Mesendoderm (in vitro differentiated cells): ENCODE measurements around the gene ANAPC16.
"Not testable (repeated sequence)": the region's sequence is repeated elsewhere in the genome, so short reads cannot be mapped to it uniquely, and the experiment has no call there.

Experiments used
- DNase-seq: peaks from one replicate; pipeline ENCODE4 v3.0.0; 2013
- H2AK5ac ChIP-seq: 2 replicates; pipeline ENCODE4 v1.6.1; 2013; ENCODE audit warnings: low read length, inconsistent platforms
- H2BK120ac ChIP-seq: 2 replicates; pipeline ENCODE4 v1.6.1; 2013; ENCODE audit warnings: low read depth, mild to moderate bottlenecking, low read length, moderate library complexity, mixed read lengths
- H2BK15ac ChIP-seq: replicated peaks from 2 replicates; pipeline ENCODE4 v1.6.1; 2013; ENCODE audit warnings: low read depth, mild to moderate bottlenecking, moderate library complexity
- H2BK5ac ChIP-seq: 2 replicates; pipeline ENCODE4 v1.6.1; 2013; ENCODE audit warnings: low read length, inconsistent platforms
- H3K18ac ChIP-seq: 2 replicates; pipeline ENCODE4 v1.6.1; 2013; ENCODE audit warnings: mild to moderate bottlenecking, low read length, mixed read lengths
- H3K23ac ChIP-seq: one replicate; pipeline ENCODE4 v1.6.1; 2013; ENCODE audit warnings: low read length
- H3K27ac ChIP-seq: 2 replicates; pipeline ENCODE4 v1.5.1; 2013; ENCODE audit warnings: low read depth, mild to moderate bottlenecking, inconsistent platforms, low read length, moderate library complexity
- H3K27me3 ChIP-seq: 2 replicates; pipeline ENCODE4 v1.6.1; 2013; ENCODE audit warnings: low read length, control low read depth, mild to moderate bottlenecking, inconsistent platforms; ENCODE audit not compliant: insufficient read depth, poor library complexity
- H3K36me3 ChIP-seq: 2 replicates; pipeline ENCODE4 v1.6.1; 2013; ENCODE audit warnings: low read length, inconsistent platforms; ENCODE audit not compliant: control insufficient read depth, insufficient read depth
- H3K4ac ChIP-seq: one replicate; pipeline ENCODE4 v1.6.1; 2013; ENCODE audit warnings: low read depth, mild to moderate bottlenecking, low read length, moderate library complexity
- H3K4me1 ChIP-seq: 2 replicates; pipeline ENCODE4 v1.6.1; 2013; ENCODE audit warnings: low read depth, low read length, inconsistent platforms; ENCODE audit not compliant: control insufficient read depth
- H3K4me2 ChIP-seq: 2 replicates; pipeline ENCODE4 v1.6.1; 2013; ENCODE audit warnings: low read length
- H3K4me3 ChIP-seq: 2 replicates; pipeline ENCODE4 v1.5.1; 2013; ENCODE audit warnings: mild to moderate bottlenecking, low read length
- H3K56ac ChIP-seq: one replicate; pipeline ENCODE4 v1.6.1; 2013; ENCODE audit warnings: low read length
- H3K79me1 ChIP-seq: 2 replicates; pipeline ENCODE4 v1.6.1; 2013; ENCODE audit warnings: low read length, inconsistent platforms
- H3K79me2 ChIP-seq: 2 replicates; pipeline ENCODE4 v1.6.1; 2013; ENCODE audit warnings: mild to moderate bottlenecking, low read length; ENCODE audit not compliant: control insufficient read depth, insufficient read depth
- H3K9ac ChIP-seq: 2 replicates; pipeline ENCODE4 v1.6.1; 2013; ENCODE audit warnings: low read length, inconsistent platforms
- H4K5ac ChIP-seq: one replicate; pipeline ENCODE4 v1.6.1; 2013; ENCODE audit warnings: low read length
- H4K8ac ChIP-seq: one replicate; pipeline ENCODE4 v1.6.1; 2013; ENCODE audit warnings: low read depth, mild to moderate bottlenecking, control low read depth, low read length, moderate library complexity
- WGBS: extraction: QIAGEN DNeasy Blood & Tissue Kit; methylation state at CpG from one replicate; pipeline ENCODE4 v1.1.7; 2013; ENCODE audit warnings: low lambda C conversion rate, missing lambda C conversion rate; ENCODE audit not compliant: insufficient coverage; ENCODE audit errors: extremely low coverage; 5-methylcytosine and 5-hydroxymethylcytosine counted together

The ANAPC16 gene

DNA sequence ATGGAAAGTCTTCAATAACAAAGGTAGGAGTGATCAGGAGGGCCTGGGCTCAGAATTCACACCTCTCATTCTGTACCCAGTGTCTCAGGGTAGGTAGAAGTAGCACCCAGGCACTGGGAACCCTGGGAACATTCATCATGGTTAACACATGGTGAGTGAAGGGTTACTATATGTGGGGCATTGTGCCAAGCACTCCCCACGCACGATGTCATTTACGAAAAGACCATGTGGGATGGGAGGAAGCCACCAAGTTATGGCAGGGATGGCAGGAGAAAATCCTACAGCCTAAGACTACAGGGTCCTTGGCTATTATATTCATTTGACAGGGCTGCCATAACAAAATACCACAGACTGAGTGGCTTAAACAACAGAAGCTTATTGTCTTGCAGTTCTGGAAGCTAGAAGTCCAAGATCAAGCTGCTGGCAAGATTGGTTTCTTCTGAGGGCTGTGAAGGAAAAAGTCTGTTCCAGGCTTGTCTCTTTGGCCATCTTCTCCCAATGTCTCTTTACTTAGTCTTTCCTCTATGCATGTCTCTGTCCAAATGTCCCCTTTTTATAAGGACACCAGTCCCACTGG, 30.2 kb downstream of the ANAPC16 start:
- no peak overlapping the region for H3K23ac ChIP-seq
- H2BK5ac ChIP-seq: no peak overlapping the region
- H2BK15ac ChIP-seq: no peak overlapping the region
- no peaks in the 10 kb centered on the region for H3K79me1 ChIP-seq
- H4K8ac ChIP-seq: no peak overlapping the region
- no peak overlapping the region for H3K27ac ChIP-seq
- H3K27me3 ChIP-seq: no peaks in the 10 kb centered on the region
- no CpG with 5 or more reads among the region's 3 CpGs for WGBS
- H2AK5ac ChIP-seq: peak overlapping the region; percentile 88
- no peak overlapping the region for H4K5ac ChIP-seq
- DNase-seq: no peak
- H3K79me2 ChIP-seq: no peaks in the 10 kb centered on the region
- no peak overlapping the region for H3K4me2 ChIP-seq
- H3K36me3 ChIP-seq: no peaks in the 10 kb centered on the region
- H3K4me1 ChIP-seq: peaks cover 15% of the 10 kb centered on the region
- H3K4ac ChIP-seq: no peak overlapping the region
- no peak overlapping the region for H3K4me3 ChIP-seq
- no peak overlapping the region for H2BK120ac ChIP-seq
- H3K56ac ChIP-seq: peak overlapping the region; percentile 25
- H3K9ac ChIP-seq: no peak overlapping the region
- no peak overlapping the region for H3K18ac ChIP-seq

DNA sequence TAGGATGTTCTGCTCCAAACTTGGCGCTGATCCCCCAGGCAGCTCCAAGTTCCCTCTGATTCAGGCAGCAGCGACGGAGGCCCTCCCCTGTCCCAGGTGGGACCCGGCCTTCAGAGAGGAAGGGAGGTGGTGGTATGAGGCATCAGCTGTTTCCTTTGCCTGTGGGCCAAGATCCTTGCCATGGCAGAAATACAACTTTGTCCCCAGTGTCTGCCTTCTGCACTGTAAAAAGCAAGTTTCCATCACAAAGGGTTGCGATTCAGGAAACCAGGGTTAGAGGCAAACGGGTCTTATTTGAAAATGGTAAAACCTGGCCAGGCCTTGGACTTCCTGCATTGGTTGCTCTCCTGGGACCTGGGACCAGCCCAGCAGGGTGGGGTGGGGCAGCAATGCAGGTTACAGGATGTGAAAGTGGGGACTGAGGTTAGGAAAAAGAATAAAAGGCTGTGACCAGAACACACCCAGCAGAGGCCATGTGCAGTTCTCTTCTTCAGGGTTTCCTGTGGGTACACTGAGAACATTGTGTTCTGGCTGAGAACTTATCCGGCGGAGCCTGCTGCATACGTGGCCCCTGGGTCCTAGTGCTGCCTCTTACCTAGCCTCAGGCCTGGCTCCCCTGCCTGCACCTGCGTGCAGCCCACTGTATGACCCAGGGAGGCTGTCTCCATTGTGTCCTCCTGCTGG, 32.8 kb downstream of the ANAPC16 start:
- H4K8ac ChIP-seq: no peak overlapping the region
- no peak overlapping the region for H2AK5ac ChIP-seq
- H3K79me2 ChIP-seq: no peaks in the 10 kb centered on the region
- no peak overlapping the region for H4K5ac ChIP-seq
- WGBS: no CpG with 5 or more reads among the region's 10 CpGs
- DNase-seq: peak; percentile 65
- no peak overlapping the region for H3K27ac ChIP-seq
- no peak overlapping the region for H3K18ac ChIP-seq
- H3K79me1 ChIP-seq: no peaks in the 10 kb centered on the region
- H3K56ac ChIP-seq: peak overlapping the region; percentile 53
- no peak overlapping the region for H3K4ac ChIP-seq
- peak overlapping the region; percentile 0 for H2BK5ac ChIP-seq
- no peak overlapping the region for H3K4me2 ChIP-seq
- H3K9ac ChIP-seq: peak overlapping the region; percentile 3
- no peak overlapping the region for H3K4me3 ChIP-seq
- peaks cover 11% of the 10 kb centered on the region for H3K4me1 ChIP-seq
- H3K36me3 ChIP-seq: no peaks in the 10 kb centered on the region
- no peak overlapping the region for H2BK15ac ChIP-seq
- no peak overlapping the region for H3K23ac ChIP-seq
- H2BK120ac ChIP-seq: no peak overlapping the region
- no peaks in the 10 kb centered on the region for H3K27me3 ChIP-seq

- peaks cover 11% of the 10 kb centered on the region for H3K4me1 ChIP-seq
- not testable (repeated sequence) for H3K18ac ChIP-seq, H2BK5ac ChIP-seq, H3K4ac ChIP-seq, H3K36me3 ChIP-seq, H3K27ac ChIP-seq, H3K9ac ChIP-seq, H2BK15ac ChIP-seq, H3K4me2 ChIP-seq, H2AK5ac ChIP-seq, H3K79me1 ChIP-seq, H3K27me3 ChIP-seq, H3K23ac ChIP-seq, H3K79me2 ChIP-seq, H4K5ac ChIP-seq, H3K4me3 ChIP-seq, H4K8ac ChIP-seq, DNase-seq, H3K56ac ChIP-seq, H2BK120ac ChIP-seq
- no CpG with 5 or more reads among the region's 17 CpGs for WGBS
These were observed 33.5 kb downstream of the ANAPC16 start for GRCh38 chr10:72249176-72249862.

DNA sequence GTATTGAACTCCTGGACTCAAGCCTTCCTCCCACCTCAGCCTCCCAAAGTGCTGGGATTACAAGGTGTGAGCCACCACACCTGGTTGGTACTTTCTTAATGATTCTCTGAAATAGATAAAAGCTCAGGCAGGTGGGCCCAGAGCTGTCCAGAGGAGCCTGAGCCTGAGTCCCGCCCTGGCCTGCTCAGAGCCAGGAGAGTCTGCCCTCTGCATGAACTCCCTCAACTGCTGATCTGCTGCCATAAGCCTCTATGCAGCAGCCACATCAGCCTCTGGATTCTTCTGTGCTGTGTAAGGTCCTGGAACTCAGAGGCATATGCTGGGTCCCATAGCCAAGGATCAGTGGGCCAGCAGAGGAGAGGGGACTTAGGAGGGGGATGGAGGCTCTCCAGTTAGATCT, 34.9 kb downstream of the ANAPC16 start:
- no peak overlapping the region for H3K4ac ChIP-seq
- H2AK5ac ChIP-seq: no peak overlapping the region

GRCh38 chr10:72251635-72252034, 35.8 kb downstream of the ANAPC16 start:
- Histone ChIP-seq H3K79me2 (no peaks in the 10 kb centered on the region), H3K4me1 (peaks cover 8% of the 10 kb centered on the region), H3K4me2 (no peak overlapping the region), H4K5ac (no peak overlapping the region), H3K4ac (no peak overlapping the region), H2BK15ac (no peak overlapping the region), H3K18ac (no peak overlapping the region), H3K23ac (no peak overlapping the region), H2BK5ac (no peak overlapping the region), H2BK120ac (no peak overlapping the region), H2AK5ac (no peak overlapping the region), H4K8ac (no peak overlapping the region), H3K56ac (no peak overlapping the region), H3K36me3 (no peaks in the 10 kb centered on the region), H3K27ac (no peak overlapping the region), H3K4me3 (no peak overlapping the region), H3K9ac (no peak overlapping the region), H3K79me1 (no peaks in the 10 kb centered on the region), H3K27me3 (no peaks in the 10 kb centered on the region)
- no CpG with 5 or more reads among the region's 6 CpGs for WGBS
- DNase-seq: no peak

More for the DNA sequence above, 34.9 kb downstream of the ANAPC16 start:
- no peak overlapping the region for H4K5ac ChIP-seq
- H2BK5ac ChIP-seq: no peak overlapping the region
- H3K4me2 ChIP-seq: no peak overlapping the region
- H4K8ac ChIP-seq: no peak overlapping the region
- no peaks in the 10 kb centered on the region for H3K79me2 ChIP-seq
- no peaks in the 10 kb centered on the region for H3K79me1 ChIP-seq
- no peak for DNase-seq
- H2BK15ac ChIP-seq: no peak overlapping the region
- H2BK120ac ChIP-seq: no peak overlapping the region
- no peaks in the 10 kb centered on the region for H3K36me3 ChIP-seq
- WGBS: no CpG with 5 or more reads among the region's 1 CpG
- no peak overlapping the region for H3K4me3 ChIP-seq
- peaks cover 8% of the 10 kb centered on the region for H3K4me1 ChIP-seq
- no peak overlapping the region for H3K18ac ChIP-seq
- H3K27me3 ChIP-seq: no peaks in the 10 kb centered on the region
- H3K23ac ChIP-seq: no peak overlapping the region
- no peak overlapping the region for H3K56ac ChIP-seq
- H3K27ac ChIP-seq: no peak overlapping the region
- no peak overlapping the region for H3K9ac ChIP-seq
